Nephron (organoid): Measurements from ENCODE around the gene CIC.
A peak's percentile ranks its signal among the peaks of the same experiment; 100 is the strongest.

Experiments
- H3K27ac Mint-ChIP-seq, 3 experiments: 2 replicates each; pipeline ENCODE4 v1.8.0; 2020; ENCODE audit warnings: mixed read lengths in 3 of 3, mild to moderate bottlenecking in 2 of 3, moderate library complexity in 1 of 3
- H3K27me3 Mint-ChIP-seq: 2 replicates; pipeline ENCODE4 v1.8.0; 2021; ENCODE audit warnings: low read depth, mild to moderate bottlenecking, moderate library complexity, mixed read lengths
- H3K36me3 Mint-ChIP-seq: 2 replicates; pipeline ENCODE4 v1.8.0; 2020; ENCODE audit warnings: low read depth, mixed read lengths
- H3K4me1 Mint-ChIP-seq: 2 replicates; pipeline ENCODE4 v1.8.0; 2020; ENCODE audit warnings: mixed read lengths
- H3K4me3 Mint-ChIP-seq, 3 experiments: 2 replicates each; pipeline ENCODE4 v1.8.0; 2020; ENCODE audit warnings: mild to moderate bottlenecking in 3 of 3, mixed read lengths in 3 of 3, moderate library complexity in 2 of 3
- H3K9me3 Mint-ChIP-seq: 2 replicates; pipeline ENCODE4 v1.8.0; 2020; ENCODE audit warnings: mixed read lengths
- TF ChIP-seq, protein P1 (sequence below), 3 experiments: fragments of 200-600 bp; sonication (generic); IDR thresholded peaks; one replicate each; pipeline ENCODE4 v1.5.0; 2021; ENCODE audit warnings: antibody characterized with exemption in 3 of 3; ENCODE audit not compliant: unreplicated experiment in 3 of 3

Gene CIC

DNA sequence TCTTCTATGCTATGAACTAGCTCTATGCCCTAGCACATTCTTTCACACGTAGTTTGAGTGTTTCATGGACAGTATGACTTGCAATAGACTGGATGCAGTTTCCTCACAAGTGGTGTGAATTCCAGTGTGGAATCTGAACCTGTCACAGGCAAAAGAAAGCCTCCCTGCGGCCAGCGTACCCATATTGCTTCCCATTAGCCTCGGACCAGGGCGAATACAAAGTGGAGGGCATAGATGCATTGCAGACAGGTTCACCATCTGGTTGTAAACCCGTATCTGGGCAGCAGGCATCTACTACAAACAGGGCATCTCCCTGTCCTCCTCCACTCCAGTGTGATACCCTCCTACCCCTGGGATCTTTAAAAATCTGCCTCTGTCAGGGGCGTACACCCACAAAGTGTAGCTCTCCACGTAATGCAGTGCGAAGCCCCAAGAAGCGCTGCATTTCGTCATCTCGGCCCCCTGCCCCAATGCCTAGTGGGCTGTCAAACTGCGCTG is 1.4 kb upstream of the CIC start:
- H3K4me1 Mint-ChIP-seq = peaks cover 25% of the 10 kb centered on the region
- H3K36me3 Mint-ChIP-seq = no peaks in the 10 kb centered on the region
- no peak overlapping the region for H3K4me3 Mint-ChIP-seq
- TF ChIP-seq, protein P1, sequence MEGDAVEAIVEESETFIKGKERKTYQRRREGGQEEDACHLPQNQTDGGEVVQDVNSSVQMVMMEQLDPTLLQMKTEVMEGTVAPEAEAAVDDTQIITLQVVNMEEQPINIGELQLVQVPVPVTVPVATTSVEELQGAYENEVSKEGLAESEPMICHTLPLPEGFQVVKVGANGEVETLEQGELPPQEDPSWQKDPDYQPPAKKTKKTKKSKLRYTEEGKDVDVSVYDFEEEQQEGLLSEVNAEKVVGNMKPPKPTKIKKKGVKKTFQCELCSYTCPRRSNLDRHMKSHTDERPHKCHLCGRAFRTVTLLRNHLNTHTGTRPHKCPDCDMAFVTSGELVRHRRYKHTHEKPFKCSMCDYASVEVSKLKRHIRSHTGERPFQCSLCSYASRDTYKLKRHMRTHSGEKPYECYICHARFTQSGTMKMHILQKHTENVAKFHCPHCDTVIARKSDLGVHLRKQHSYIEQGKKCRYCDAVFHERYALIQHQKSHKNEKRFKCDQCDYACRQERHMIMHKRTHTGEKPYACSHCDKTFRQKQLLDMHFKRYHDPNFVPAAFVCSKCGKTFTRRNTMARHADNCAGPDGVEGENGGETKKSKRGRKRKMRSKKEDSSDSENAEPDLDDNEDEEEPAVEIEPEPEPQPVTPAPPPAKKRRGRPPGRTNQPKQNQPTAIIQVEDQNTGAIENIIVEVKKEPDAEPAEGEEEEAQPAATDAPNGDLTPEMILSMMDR (IDR thresholded peaks at IDR 0.05; ENCODE audit: unreplicated experiment in 3 of 3) = no peak
- no peaks in the 10 kb centered on the region for H3K9me3 Mint-ChIP-seq
- H3K27me3 Mint-ChIP-seq = no peaks in the 10 kb centered on the region
- no peak overlapping the region for H3K27ac Mint-ChIP-seq

DNA sequence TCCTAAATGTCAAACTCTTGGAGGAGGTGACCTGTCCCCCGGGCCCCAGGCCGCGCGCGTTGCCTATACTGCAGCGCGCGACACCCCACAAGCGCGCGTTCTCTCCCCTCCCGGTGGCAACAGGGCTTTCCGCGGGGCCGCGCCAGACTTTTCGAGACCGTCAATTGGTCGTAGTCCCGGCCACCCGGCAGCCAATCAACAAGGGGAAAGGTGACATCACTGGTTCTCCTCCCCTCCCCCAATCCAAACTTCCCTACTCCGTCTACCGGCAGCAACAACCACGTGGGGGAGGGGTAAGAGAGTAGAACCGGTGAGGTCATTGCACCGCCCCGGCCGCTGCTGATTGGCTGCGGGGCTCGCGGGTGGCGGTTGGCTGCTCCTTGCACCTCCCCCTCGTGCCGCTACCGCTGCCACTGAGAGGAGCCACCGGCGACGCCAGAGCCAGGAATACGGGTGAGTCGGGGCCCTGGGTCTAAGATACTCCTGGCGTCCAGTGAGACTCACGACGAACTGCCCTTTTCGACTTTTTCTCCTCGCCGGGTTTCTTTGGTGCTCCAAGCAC is 829 bp upstream of the CIC start:
- no peak overlapping the region for H3K27ac Mint-ChIP-seq
- H3K27me3 Mint-ChIP-seq = no peaks in the 10 kb centered on the region
- no peaks in the 10 kb centered on the region for H3K9me3 Mint-ChIP-seq
- peaks cover 3% of the 10 kb centered on the region for H3K36me3 Mint-ChIP-seq
- peaks cover 25% of the 10 kb centered on the region for H3K4me1 Mint-ChIP-seq
- no peak overlapping the region for H3K4me3 Mint-ChIP-seq
- TF ChIP-seq, protein P1 (IDR thresholded peaks at IDR 0.05; ENCODE audit: unreplicated experiment in 3 of 3) = no peak

DNA sequence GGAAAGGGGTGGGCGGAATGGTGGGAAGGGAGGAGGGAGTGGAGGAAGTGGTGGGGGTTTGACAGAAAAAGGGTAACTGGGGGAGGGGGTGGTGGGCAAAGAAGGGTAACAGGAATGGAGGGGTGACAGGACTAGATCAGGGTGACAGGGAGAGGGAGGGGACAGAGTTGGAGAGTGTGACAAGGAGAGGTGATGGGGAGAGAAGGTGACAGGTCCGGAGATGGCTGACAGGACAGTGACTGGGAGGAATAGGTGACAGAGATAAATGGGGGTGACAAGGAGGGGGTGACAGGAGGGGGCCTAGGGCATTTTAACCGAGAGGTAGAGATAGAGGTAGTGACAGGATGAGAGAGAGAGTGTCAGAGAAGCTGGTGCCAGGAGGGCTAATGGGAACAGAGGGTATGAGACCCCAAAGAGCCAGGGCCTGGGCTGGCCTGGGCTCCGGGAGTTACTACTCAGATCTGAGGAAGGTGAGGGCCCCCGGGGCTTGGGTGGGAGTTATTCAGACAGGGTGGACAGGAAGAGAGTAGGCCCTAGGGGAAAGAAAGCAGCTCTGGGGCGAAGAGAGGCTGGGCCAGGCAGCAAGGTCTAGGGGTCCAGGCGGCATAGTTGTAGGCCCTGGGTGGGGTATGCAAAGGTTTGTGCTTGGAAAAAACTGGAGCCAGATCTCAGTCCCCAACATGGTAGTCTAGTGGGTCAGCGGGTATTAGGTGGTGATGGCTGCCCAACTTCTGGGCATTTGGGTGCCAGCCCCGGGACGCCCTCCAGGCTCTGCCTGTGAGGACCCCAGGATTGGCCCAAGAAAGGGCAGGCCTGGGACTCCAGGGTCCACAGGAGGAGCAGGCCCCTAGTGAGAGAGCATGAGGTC is 660 bp downstream of the CIC start:
- TF ChIP-seq, protein P1 (IDR thresholded peaks at IDR 0.05; ENCODE audit: unreplicated experiment in 3 of 3) = no peak
- H3K9me3 Mint-ChIP-seq = no peaks in the 10 kb centered on the region
- no peaks in the 10 kb centered on the region for H3K27me3 Mint-ChIP-seq
- H3K4me3 Mint-ChIP-seq = peak overlapping the region in 1 of 3 experiments; percentile 89
- H3K36me3 Mint-ChIP-seq = peaks cover 8% of the 10 kb centered on the region
- H3K4me1 Mint-ChIP-seq = peaks cover 28% of the 10 kb centered on the region
- peak overlapping the region in 1 of 3 experiments; percentile 86 for H3K27ac Mint-ChIP-seq

DNA sequence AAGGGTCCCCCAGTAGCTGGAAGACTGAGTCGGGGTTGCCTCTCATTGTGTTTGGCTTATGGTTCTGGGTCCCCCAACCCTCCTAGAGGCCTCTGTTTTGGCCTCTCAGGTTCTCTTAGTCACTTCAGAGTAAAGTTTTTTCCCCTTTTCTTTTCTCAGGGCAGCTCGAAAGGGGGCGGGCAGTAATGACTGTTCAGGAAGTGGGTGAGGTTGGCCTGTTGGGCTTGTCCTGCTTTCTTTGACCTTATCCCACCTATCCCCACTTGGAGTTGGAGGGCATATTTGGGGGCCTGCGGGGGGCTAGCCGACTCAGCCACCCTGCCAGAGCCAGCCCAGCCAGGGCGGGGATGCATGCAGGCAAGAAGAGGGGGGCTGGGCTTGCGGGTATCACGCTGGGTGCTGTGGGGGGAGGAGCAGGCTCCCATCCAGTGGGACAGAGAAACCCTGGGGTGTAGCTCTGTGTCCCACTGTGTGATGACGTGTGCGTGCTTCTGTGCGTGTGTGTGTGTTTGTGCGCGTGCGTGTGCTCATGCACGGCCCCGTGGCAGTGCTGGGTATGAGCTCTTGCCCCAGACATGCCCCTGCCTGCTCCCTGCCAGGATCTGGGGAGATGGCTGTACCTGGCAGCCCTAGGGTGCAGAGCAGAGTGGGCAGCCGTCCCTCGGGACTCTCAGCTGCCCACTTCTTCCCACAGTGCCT is 1.4 kb downstream of the CIC start:
- Mint-ChIP-seq H3K36me3 (peaks cover 14% of the 10 kb centered on the region), H3K4me1 (peaks cover 34% of the 10 kb centered on the region), H3K27ac (peak overlapping the region in 1 of 3 experiments; percentile 75), H3K27me3 (no peaks in the 10 kb centered on the region), H3K9me3 (no peaks in the 10 kb centered on the region), H3K4me3 (peak overlapping the region in 1 of 3 experiments; percentile 89)
- TF ChIP-seq, protein P1 (IDR thresholded peaks at IDR 0.05; ENCODE audit: unreplicated experiment in 3 of 3) = no peak

DNA sequence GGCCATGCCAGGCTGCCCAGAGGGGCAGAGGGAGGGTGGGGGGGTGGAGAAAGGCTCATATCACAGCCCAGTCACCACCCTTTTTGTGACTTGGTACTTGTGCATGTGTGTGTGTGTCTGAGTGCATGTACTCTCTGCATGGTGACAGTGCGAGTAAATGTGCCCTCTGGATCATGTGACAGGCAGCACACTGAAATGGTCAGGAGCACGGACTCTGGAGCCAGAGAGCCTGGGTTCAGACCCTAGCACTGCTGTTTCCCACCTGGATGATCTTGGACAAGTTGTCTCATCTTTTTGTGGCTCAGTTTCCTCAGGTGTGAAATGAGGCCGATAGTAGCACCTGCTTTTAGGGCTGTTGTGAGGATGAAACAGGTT is 2.0 kb downstream of the CIC start:
- no peaks in the 10 kb centered on the region for H3K9me3 Mint-ChIP-seq
- TF ChIP-seq, protein P1 (IDR thresholded peaks at IDR 0.05; ENCODE audit: unreplicated experiment in 3 of 3) = no peak
- peaks cover 37% of the 10 kb centered on the region for H3K4me1 Mint-ChIP-seq
- no peaks in the 10 kb centered on the region for H3K27me3 Mint-ChIP-seq
- peaks cover 16% of the 10 kb centered on the region for H3K36me3 Mint-ChIP-seq
- H3K27ac Mint-ChIP-seq = peak overlapping the region in 1 of 3 experiments; percentile 70
- H3K4me3 Mint-ChIP-seq = peak overlapping the region; percentile 57 to 77 (median 72)
